ENCODE measurements around the gene RERGL. TPM values are rescaled to one million over a fixed set of nuclear protein-coding genes. Genes with fewer than 3 reads are reported as not detected.

RERGL gene
- polyA plus RNA-seq, 1 donor (not counting 4 experiments of a cell fraction or from before 2014, with no cell fraction given) = not detected

GRCh38 chr12:18074001-18074400, 16.0 kb downstream of the RERGL start:
- H2AFZ ChIP-seq (ENCODE audit: control insufficient read depth, low read length) = no peak overlapping the region
- H4K20me1 ChIP-seq (ENCODE audit: control insufficient read depth, extremely low read depth, insufficient read depth, low read length) = no peaks in the 10 kb centered on the region
- no peaks in the 10 kb centered on the region for H3K4me1 ChIP-seq (ENCODE audit: control insufficient read depth, extremely low read depth, insufficient read depth, low read length)
- no peak overlapping the region for H3K9ac ChIP-seq (ENCODE audit: control insufficient read depth, extremely low read depth, insufficient read depth, low read length)
- TF ChIP-seq EZH2 (IDR thresholded peaks at IDR 0.05; ENCODE audit: low read length) = no peak
- no peak for TF ChIP-seq CTCF (optimal IDR thresholded peaks at IDR 0.05 in 1 of 3, IDR thresholded peaks at IDR 0.05 in 1 of 3, conservative IDR thresholded peaks at IDR 0.05 in 1 of 3; ENCODE audit: extremely low read depth in 1 of 3, insufficient read depth in 2 of 3, low read length in 3 of 3)
- H3K27ac ChIP-seq (ENCODE audit: control insufficient read depth, insufficient read depth, low read length) = no peak overlapping the region
- no peaks in the 10 kb centered on the region for H3K27me3 ChIP-seq (ENCODE audit: control insufficient read depth, extremely low read depth, insufficient read depth, low read length)
- FAIRE-seq (no peak), DNase-seq (ENCODE audit: low read depth, low spot score) (no peak)
- H3K4me2 ChIP-seq (ENCODE audit: control insufficient read depth, extremely low read depth, insufficient read depth, low read depth, low read length) = no peak overlapping the region
- H3K4me3 ChIP-seq (ENCODE audit: control insufficient read depth in 2 of 3, extremely low read depth in 1 of 3, insufficient read depth in 2 of 3, low read depth in 1 of 3, low read length in 3 of 3) = no peak overlapping the region
- H3K79me2 ChIP-seq (ENCODE audit: control insufficient read depth, insufficient read depth, low read length) = no peaks in the 10 kb centered on the region
- H3K9me3 ChIP-seq (ENCODE audit: control insufficient read depth, low read depth, low read length) = no peaks in the 10 kb centered on the region
- dilution Hi-C loops (cut with MboI; ENCODE audit: extremely low pct_ligation_motif_present, low sequenced_read_pairs) = no loop called here
- no peaks in the 10 kb centered on the region for H3K9me1 ChIP-seq (ENCODE audit: control insufficient read depth, extremely low read depth, insufficient read depth, low read length)
- no peaks in the 10 kb centered on the region for H3K36me3 ChIP-seq (ENCODE audit: control insufficient read depth in 2 of 2, extremely low read depth in 1 of 2, insufficient read depth in 2 of 2, low read length in 2 of 2)

GRCh38 chr12:18072723-18073122, 17.3 kb downstream of the RERGL start:
- Histone ChIP-seq H3K9ac (ENCODE audit: control insufficient read depth, extremely low read depth, insufficient read depth, low read length) (no peak overlapping the region), H3K4me3 (ENCODE audit: control insufficient read depth in 2 of 3, extremely low read depth in 1 of 3, insufficient read depth in 2 of 3, low read depth in 1 of 3, low read length in 3 of 3) (no peak overlapping the region), H2AFZ (ENCODE audit: control insufficient read depth, low read length) (no peak overlapping the region), H4K20me1 (ENCODE audit: control insufficient read depth, extremely low read depth, insufficient read depth, low read length) (no peaks in the 10 kb centered on the region), H3K9me1 (ENCODE audit: control insufficient read depth, extremely low read depth, insufficient read depth, low read length) (no peaks in the 10 kb centered on the region), H3K4me1 (ENCODE audit: control insufficient read depth, extremely low read depth, insufficient read depth, low read length) (no peaks in the 10 kb centered on the region), H3K4me2 (ENCODE audit: control insufficient read depth, extremely low read depth, insufficient read depth, low read depth, low read length) (no peak overlapping the region), H3K27ac (ENCODE audit: control insufficient read depth, insufficient read depth, low read length) (no peak overlapping the region), H3K9me3 (ENCODE audit: control insufficient read depth, low read depth, low read length) (no peaks in the 10 kb centered on the region), H3K27me3 (ENCODE audit: control insufficient read depth, extremely low read depth, insufficient read depth, low read length) (no peaks in the 10 kb centered on the region), H3K36me3 (ENCODE audit: control insufficient read depth in 2 of 2, extremely low read depth in 1 of 2, insufficient read depth in 2 of 2, low read length in 2 of 2) (no peaks in the 10 kb centered on the region), H3K79me2 (ENCODE audit: control insufficient read depth, insufficient read depth, low read length) (no peaks in the 10 kb centered on the region)
- dilution Hi-C loops (cut with MboI; ENCODE audit: extremely low pct_ligation_motif_present, low sequenced_read_pairs) = no loop called here
- no peak for DNase-seq (ENCODE audit: low read depth, low spot score)
- no peak for TF ChIP-seq EZH2 (IDR thresholded peaks at IDR 0.05; ENCODE audit: low read length)
- no peak for TF ChIP-seq CTCF (optimal IDR thresholded peaks at IDR 0.05 in 1 of 3, IDR thresholded peaks at IDR 0.05 in 1 of 3, conservative IDR thresholded peaks at IDR 0.05 in 1 of 3; ENCODE audit: extremely low read depth in 1 of 3, insufficient read depth in 2 of 3, low read length in 3 of 3)
- no peak for FAIRE-seq
